Subcutaneous adipose tissue (tissue), 4 donors: ENCODE data around the gene ADD3. TPM values are rescaled to one million over a fixed set of nuclear protein-coding genes. Genes with fewer than 3 reads are reported as not detected.

Experiments used
- total RNA-seq, 4 donors: library from RNA; depleted of rRNA; stranded (reverse); fragments of >200 nt; gene quantifications; one replicate each; pipeline ENCODE4 v1.1.0, GENCODE V29; 2016
- TF ChIP-seq, protein P1 (sequence below): fragments of 450-650 bp; IDR thresholded peaks from one replicate; pipeline ENCODE4 v1.5.1; 2016; ENCODE audit warnings: low read depth, mild to moderate bottlenecking, control low read depth, antibody characterized with exemption, moderate library complexity

The ADD3 gene
- total RNA-seq, 4 donors from 2014 or later: 139 to 654 (median 170) TPM

DNA sequence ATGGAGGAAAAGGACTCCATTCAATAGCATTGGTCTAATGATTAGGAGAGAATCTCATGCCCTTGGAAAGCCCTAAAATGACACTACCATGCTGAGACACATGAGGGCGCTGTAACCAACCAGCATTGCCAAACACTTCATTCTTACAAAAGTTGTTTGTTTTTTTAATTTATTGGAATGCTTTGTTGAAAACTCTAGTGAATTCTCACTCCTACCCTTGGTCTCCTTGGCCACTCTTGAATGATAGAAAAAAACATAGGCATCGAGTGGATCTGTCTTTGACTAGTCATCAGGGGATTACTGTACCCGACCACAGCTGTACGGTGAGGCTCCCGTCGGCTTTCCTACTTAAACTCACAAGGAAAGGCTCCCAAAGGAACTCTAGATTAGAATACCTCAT lies 29.3 kb upstream of the ADD3 start:
- TF ChIP-seq, protein P1, sequence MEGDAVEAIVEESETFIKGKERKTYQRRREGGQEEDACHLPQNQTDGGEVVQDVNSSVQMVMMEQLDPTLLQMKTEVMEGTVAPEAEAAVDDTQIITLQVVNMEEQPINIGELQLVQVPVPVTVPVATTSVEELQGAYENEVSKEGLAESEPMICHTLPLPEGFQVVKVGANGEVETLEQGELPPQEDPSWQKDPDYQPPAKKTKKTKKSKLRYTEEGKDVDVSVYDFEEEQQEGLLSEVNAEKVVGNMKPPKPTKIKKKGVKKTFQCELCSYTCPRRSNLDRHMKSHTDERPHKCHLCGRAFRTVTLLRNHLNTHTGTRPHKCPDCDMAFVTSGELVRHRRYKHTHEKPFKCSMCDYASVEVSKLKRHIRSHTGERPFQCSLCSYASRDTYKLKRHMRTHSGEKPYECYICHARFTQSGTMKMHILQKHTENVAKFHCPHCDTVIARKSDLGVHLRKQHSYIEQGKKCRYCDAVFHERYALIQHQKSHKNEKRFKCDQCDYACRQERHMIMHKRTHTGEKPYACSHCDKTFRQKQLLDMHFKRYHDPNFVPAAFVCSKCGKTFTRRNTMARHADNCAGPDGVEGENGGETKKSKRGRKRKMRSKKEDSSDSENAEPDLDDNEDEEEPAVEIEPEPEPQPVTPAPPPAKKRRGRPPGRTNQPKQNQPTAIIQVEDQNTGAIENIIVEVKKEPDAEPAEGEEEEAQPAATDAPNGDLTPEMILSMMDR: no peak

DNA sequence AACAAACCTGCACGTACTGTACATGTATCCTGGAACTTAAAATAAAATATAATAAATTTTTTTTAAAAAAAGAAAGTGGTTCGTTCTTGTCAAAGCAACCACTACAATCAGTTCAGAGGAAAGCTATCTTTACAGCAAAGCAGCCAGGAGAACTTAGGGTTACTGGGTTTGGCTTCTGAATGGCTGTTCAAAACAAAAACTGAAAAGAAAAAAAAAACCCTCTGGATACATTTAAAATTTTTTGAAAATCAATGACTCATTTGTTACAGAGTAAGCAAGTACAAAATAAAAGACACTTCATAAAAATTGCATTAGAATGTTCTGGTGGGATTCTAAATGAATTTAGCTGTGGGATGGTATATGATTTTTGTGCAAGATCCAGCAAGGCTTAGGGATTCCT lies 28.6 kb upstream of the ADD3 start:
- TF ChIP-seq, protein P1: no peak

DNA sequence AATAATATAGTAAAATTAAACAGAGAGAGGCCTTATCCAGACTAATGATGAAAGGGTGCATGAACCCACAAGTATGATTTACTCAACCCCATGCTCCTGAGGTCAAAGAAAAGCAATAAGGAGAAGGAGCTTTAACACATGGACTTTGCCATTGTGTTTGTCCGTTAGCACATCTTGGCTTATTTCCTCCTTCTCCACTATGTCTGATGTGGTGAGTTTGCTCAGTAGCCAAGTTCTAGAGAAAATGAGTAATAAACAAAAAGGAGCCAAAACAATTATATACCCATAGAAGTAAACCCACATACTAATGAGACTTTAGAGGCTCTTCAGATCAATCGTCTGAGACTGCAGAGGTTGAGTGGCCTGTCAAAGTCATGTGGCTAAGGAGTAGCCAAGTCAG lies 26.1 kb upstream of the ADD3 start:
- TF ChIP-seq, protein P1: no peak

DNA sequence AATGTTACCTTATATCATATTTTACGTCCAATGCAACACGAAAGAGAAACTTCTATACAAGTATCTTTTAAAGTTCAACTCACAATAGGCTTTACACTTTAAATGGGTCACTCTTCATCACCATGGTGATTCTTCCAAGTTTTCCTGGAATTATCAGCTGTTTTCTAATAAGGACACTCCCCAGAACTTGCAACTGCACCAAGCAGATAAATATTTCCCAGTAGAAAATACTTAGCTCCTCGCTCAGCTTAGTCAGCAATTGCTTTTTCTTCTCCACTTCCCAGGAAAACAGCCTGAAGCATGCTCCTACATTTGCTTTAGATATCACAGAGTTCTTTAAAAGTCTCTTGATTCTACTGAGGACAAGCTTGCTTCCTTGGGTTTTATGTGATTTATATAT lies 25.7 kb upstream of the ADD3 start:
- TF ChIP-seq, protein P1: no peak

DNA sequence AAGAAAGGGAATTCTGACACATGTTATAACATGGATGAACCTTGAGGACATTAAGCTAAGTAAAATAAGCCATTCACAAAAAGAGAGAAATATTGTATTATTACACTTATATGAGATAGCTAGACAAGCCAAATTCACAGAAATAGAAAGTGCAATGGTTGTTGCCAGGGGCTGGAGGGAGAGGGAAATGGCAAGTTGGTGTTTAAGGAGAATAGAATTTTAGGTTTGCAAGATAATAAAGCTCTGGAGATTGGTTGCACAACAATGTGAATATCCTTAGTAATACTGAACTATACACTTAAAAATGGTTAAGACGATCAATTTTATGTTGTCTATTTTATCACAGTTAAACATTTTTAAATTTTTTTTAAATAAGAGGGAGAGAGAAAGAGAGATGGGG lies 25.0 kb upstream of the ADD3 start:
- TF ChIP-seq, protein P1: no peak

DNA sequence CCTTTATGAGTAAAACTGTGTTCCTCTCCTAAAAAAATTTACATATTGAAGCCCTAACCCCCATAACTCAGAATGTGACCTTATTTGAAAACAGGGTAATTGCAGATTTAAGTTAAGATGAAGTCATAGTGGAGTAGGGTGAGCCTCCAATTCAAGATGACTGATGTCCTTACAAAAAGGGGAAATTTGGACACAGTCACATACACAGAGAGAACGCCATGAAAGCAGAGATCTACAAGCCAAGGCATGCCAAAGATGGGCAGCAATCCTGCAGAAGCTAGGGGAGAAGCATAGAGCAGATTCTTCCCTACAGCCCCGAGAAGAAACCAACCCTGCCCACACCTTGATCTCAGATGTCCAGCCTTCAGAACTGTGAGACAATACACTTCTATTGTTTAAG lies 23.8 kb upstream of the ADD3 start:
- TF ChIP-seq, protein P1: no peak

DNA sequence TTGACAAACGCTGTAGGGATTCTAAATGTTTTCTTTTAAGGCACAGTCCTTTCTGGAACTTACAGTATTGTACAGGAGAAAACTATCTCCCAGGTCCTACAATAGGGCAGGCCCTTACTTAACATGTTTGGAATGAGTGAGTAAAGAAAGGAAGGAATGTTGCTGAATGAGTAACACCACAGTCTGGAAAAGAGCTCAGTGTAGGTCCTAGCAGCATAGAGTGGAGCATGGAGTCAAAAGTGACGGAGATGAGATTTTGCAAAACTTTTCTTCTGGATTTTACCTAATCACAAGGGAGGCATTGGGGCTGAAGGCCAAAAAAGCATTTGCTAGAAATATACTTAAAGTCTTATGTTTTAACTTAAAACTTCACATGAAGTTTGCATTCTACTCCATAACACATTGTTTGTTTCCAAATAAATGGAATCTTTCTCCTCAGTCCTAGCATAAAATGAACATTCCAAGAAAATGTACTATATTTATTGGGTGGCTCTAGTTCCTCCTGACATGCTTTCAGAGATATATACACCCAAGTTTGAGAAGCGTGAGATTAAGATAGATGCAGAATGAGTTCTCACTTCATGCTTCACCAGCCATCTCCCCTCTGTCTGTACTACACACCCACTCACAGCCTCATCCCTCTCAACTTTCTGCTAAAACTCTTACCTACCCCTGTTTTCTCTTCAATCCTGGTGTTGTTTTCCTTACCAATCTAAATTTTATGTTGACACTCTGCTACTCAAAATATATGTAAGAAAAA lies 20.2 kb upstream of the ADD3 start:
- TF ChIP-seq, protein P1: no peak
